GM12891 (cell line): Measurements from ENCODE around the gene DEPDC4.

Source experiments
- DNase-seq: peaks from one replicate; pipeline ENCODE4 v3.0.0; 2011; ENCODE audit warnings: low spot score; ENCODE audit not compliant: insufficient read length
- FAIRE-seq: peaks from 2 replicates; lab custom pipeline; 2011; peaks lifted over from hg19 to GRCh38; lab: Jason Lieb, UNC
- PAX5 ChIP-seq: IDR thresholded peaks from 2 replicates; pipeline ENCODE4 v1.6.1; 2011; ENCODE audit warnings: low read length, moderate library complexity, mild to moderate bottlenecking; ENCODE audit not compliant: insufficient read depth, severe bottlenecking
- POLR2A ChIP-seq: IDR thresholded peaks from 2 replicates; pipeline ENCODE4 v1.6.1; 2011; ENCODE audit warnings: low read depth, low read length, control low read depth
- POLR2AphosphoS5 ChIP-seq: IDR thresholded peaks from 2 replicates; pipeline ENCODE4 v1.6.1; 2011; ENCODE audit warnings: low read depth, low read length, control low read depth
- POU2F2 ChIP-seq: IDR thresholded peaks from 2 replicates; pipeline ENCODE4 v1.6.1; 2011; ENCODE audit warnings: low read depth, mild to moderate bottlenecking, control low read depth, low read length, moderate library complexity
- SPI1 ChIP-seq: IDR thresholded peaks from 2 replicates; pipeline ENCODE4 v1.6.1; 2011; ENCODE audit warnings: low read depth, low read length, control low read depth
- TAF1 ChIP-seq: IDR thresholded peaks from 2 replicates; pipeline ENCODE4 v1.6.1; 2011; ENCODE audit warnings: low read depth, low read length, control low read depth

The DEPDC4 gene

GRCh38 chr12:100221523-100221922 lies 45.4 kb downstream of the DEPDC4 start:
- TF ChIP-seq POU2F2 = no peak
- TF ChIP-seq TAF1 = no peak
- no peak for TF ChIP-seq PAX5
- no peak for TF ChIP-seq SPI1
- TF ChIP-seq POLR2A = no peak
- TF ChIP-seq POLR2AphosphoS5 = no peak
- no peak for DNase-seq
- no peak for FAIRE-seq

GRCh38 chr12:100219328-100220109 lies 47.4 kb downstream of the DEPDC4 start:
- no peak for FAIRE-seq
- TF ChIP-seq TAF1 (no peak), POLR2A (no peak), POLR2AphosphoS5 (no peak), POU2F2 (no peak), SPI1 (no peak), PAX5 (no peak)
- no peak for DNase-seq

- FAIRE-seq (no peak), DNase-seq (no peak)
Observed at GRCh38 chr12:100216337-100216736, 50.5 kb downstream of the DEPDC4 start.

GRCh38 chr12:100215209-100215608 lies 51.7 kb downstream of the DEPDC4 start:
- DNase-seq (no peak), FAIRE-seq (no peak)
- no peak for TF ChIP-seq TAF1

More at GRCh38 chr12:100216337-100216736, 50.5 kb downstream of the DEPDC4 start:
- no peak for TF ChIP-seq POLR2AphosphoS5
- no peak for TF ChIP-seq POLR2A
- TF ChIP-seq TAF1 = no peak

GRCh38 chr12:100214518-100214917 lies 52.4 kb downstream of the DEPDC4 start:
- FAIRE-seq (no peak), DNase-seq (no peak)
- TF ChIP-seq POLR2A = no peak
- TF ChIP-seq TAF1 = no peak
- TF ChIP-seq SPI1 = no peak
- no peak for TF ChIP-seq PAX5
- TF ChIP-seq POLR2AphosphoS5 = no peak
- no peak for TF ChIP-seq POU2F2

DNA sequence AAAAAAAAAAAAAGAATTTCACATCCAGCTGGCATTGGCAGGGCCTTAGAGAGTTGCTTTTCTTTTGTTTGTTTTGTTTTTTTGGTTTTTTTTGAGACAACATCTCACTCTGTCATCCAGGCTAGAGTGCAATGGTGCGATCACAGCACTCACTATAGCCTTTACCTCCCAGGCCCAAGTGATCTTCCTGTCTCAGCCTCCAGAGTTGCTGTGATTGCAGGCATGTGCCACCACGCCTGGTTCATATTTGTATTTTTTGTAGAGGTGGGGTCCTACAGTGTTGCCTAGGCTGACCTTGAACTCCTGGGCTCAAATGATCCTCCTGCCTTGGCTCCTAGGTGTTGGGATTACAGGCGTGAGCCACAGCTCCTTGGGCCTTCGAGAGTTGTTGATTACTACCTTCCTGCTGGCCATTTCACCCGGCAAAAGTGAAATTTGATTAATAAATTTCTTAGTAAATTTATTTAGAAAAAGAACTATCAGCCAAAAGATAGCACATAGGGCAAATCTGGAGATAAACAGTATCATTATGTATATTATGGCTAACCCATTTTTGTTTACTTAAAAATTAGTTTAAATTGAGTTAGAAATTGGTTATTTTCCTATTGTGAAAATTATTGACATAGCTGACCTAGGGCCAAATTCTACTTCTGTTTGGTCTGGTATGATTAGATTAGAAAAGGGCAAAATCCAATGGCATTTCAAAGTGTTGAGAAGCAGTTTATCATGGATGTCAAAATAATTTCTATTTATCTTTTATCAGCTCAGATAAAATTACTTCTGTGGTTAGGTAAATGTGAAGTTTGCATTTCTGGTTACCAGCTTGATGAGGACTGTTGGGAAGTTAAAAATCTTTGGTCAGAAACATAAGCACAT lies 53.6 kb downstream of the DEPDC4 start:
- no peak for TF ChIP-seq POLR2AphosphoS5
- no peak for TF ChIP-seq POU2F2
- no peak for TF ChIP-seq SPI1
- TF ChIP-seq POLR2A = no peak
- no peak for TF ChIP-seq TAF1
- no peak for TF ChIP-seq PAX5
- FAIRE-seq = no peak

GRCh38 chr12:100211698-100212097 lies 55.2 kb downstream of the DEPDC4 start:
- TF ChIP-seq TAF1 = no peak
- TF ChIP-seq POLR2AphosphoS5 = no peak
- no peak for TF ChIP-seq SPI1
- TF ChIP-seq POU2F2 = no peak
- no peak for TF ChIP-seq POLR2A
- no peak for TF ChIP-seq PAX5
- DNase-seq (no peak), FAIRE-seq (no peak)

More for the DNA sequence above, 53.6 kb downstream of the DEPDC4 start:
- DNase-seq = no peak

- FAIRE-seq = no peak
- no peak for DNase-seq
- TF ChIP-seq SPI1 = no peak
- no peak for TF ChIP-seq POU2F2
- no peak for TF ChIP-seq PAX5
- TF ChIP-seq TAF1 = no peak
- no peak for TF ChIP-seq POLR2A
- TF ChIP-seq POLR2AphosphoS5 = no peak
Observed at GRCh38 chr12:100208834-100209233, 58.0 kb downstream of the DEPDC4 start.

DNA sequence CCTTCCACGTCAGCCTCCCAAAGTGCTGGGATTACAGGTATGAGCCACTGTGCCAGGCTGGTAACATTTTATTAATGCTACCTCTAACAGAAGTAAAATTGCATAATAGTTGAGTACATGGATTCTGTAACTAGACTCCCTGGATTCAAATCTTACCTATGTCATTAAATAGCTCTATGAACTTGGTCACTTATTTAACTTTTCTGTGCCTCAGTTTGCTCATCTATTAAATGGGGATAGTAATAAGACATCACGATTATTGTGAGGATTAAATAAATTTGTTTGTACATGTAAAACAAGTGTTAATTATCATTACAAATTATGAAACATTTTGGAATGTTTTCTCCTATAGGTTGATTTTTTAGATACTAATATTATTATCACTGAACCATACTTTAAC lies 59.6 kb downstream of the DEPDC4 start:
- no peak for FAIRE-seq
- no peak for TF ChIP-seq PAX5
- no peak for TF ChIP-seq POU2F2
- no peak for TF ChIP-seq POLR2A
- no peak for TF ChIP-seq POLR2AphosphoS5
- no peak for DNase-seq

GRCh38 chr12:100201604-100202423 lies 65.1 kb downstream of the DEPDC4 start:
- no peak for DNase-seq
- FAIRE-seq = no peak
- no peak for TF ChIP-seq POLR2A
- TF ChIP-seq POU2F2 = no peak
- no peak for TF ChIP-seq TAF1
- no peak for TF ChIP-seq SPI1
- TF ChIP-seq PAX5 = no peak
- no peak for TF ChIP-seq POLR2AphosphoS5
